ENCODE measurements around the gene SAE1. TPM values are rescaled to one million over a fixed set of nuclear protein-coding genes. Genes with fewer than 3 reads are reported as not detected.

SAE1 gene
- total and polyA plus RNA-seq, 2 donors (not counting 1 experiment from before 2014, with no cell fraction given), result 26.5 to 45.1 TPM

DNA sequence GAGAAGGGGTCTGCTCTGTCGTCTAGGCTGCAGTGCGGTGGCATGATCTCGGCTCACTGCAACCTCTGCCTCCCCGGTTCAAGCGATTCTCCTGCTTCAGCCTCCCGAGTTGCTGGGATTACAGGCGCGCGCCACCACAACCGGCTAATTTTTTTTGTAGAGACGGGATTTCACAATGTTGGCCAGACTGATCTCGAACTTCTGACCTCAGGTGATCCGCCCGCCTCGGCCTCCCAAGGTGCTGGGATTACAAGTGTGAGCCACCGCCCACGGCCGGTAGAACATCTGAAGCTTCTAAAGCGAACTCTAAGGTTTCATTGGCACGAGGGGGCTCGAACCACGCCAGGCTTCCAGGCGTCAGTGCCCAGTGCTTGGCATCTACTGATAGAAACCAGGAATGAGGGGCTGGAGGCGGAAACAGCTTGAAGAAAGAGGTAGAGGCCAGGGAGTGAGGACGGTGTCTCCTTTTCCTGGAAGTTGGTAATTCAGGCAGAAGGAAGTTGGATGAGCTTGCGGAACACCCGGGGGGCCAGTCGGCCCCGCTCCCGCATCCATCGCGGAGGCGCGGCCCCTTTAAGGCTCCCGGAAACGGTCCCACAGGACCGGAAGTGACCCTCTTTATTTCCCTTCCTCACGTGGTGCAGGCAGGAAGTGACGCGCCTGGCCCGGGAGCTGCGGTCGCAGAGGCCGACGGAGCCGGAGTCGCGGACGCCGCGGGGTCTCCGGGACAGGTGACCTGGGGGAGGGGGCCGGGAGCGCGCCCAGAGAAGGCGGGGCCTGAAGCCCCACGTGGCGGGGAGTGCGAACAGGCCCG, 125.5 kb downstream of the SAE1 start, which contains the start of gene CCDC9:
Gene CCDC9, plus strand, starts transcription at position 647 of the 814 bp plus-strand sequence. CDS start 1,876 bp downstream, outside the sequence.
- CTCF ChIA-PET, result interaction anchor here (0.6 to 5.5 kb wide), 8 partner anchors 10 to 340 kb away, joined by 3 to 66 read pairs (median 6); partner anchors contain the start of genes DHX34 and INAFM1
- TF ChIP-seq EZH2 (IDR thresholded peaks at IDR 0.05; ENCODE audit: borderline replicate concordance, insufficient read depth, low read depth, low read length, poor library complexity, severe bottlenecking), result no peak
- TF ChIP-seq, protein P1, sequence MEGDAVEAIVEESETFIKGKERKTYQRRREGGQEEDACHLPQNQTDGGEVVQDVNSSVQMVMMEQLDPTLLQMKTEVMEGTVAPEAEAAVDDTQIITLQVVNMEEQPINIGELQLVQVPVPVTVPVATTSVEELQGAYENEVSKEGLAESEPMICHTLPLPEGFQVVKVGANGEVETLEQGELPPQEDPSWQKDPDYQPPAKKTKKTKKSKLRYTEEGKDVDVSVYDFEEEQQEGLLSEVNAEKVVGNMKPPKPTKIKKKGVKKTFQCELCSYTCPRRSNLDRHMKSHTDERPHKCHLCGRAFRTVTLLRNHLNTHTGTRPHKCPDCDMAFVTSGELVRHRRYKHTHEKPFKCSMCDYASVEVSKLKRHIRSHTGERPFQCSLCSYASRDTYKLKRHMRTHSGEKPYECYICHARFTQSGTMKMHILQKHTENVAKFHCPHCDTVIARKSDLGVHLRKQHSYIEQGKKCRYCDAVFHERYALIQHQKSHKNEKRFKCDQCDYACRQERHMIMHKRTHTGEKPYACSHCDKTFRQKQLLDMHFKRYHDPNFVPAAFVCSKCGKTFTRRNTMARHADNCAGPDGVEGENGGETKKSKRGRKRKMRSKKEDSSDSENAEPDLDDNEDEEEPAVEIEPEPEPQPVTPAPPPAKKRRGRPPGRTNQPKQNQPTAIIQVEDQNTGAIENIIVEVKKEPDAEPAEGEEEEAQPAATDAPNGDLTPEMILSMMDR (IDR thresholded peaks at IDR 0.05), result no peak
- Mint-ChIP-seq H3K4me1 (peaks cover 39% of the 10 kb centered on the region), H3K4me3 (peak within 1 kb of the TSS; percentile 92), H3K27ac (peak within 1 kb of the TSS; percentile 95), H3K9me3 (ENCODE audit: insufficient read depth) (no peaks in the 10 kb centered on the region), H3K27me3 (no peaks in the 10 kb centered on the region)
- Histone ChIP-seq H3K9ac (ENCODE audit: low read length) (peak within 1 kb of the TSS; percentile 78), H3K4me1 (ENCODE audit: control insufficient read depth in 2 of 2, insufficient read depth in 2 of 2, low read length in 2 of 2) (peaks cover 14 to 19% of the 10 kb centered on the region in 2 donors), H2AFZ (ENCODE audit: insufficient read depth, low read depth, low read length, poor library complexity, severe bottlenecking) (peak within 1 kb of the TSS; percentile 99), H3K4me3 (ENCODE audit: control extremely low read depth in 1 of 5, extremely low read depth in 1 of 5, insufficient read depth in 1 of 5, low read depth in 2 of 5, low read length in 4 of 5) (peak within 1 kb of the TSS; percentile 43 to 71 (median 63)), H4K20me1 (ENCODE audit: control insufficient read depth, insufficient read depth, low read length, poor library complexity, severe bottlenecking) (peaks cover 42% of the 10 kb centered on the region), H3K27ac (ENCODE audit: low read length in 2 of 2) (peak within 1 kb of the TSS; percentile 73 to 94), H3K9me3 (ENCODE audit: control extremely low read depth in 1 of 3, control insufficient read depth in 2 of 3, insufficient read depth in 1 of 3, low read length in 2 of 3) (peaks cover 0 to 9% (median 0%) of the 10 kb centered on the region in 3 donors), H3K4me2 (replicated peaks; ENCODE audit: low read depth, low read length, poor library complexity, severe bottlenecking) (peak within 1 kb of the TSS; percentile 95), H3K79me2 (ENCODE audit: control insufficient read depth, insufficient read depth, low read length) (peaks cover 25% of the 10 kb centered on the region), H3K36me3 (replicated peaks in 1 of 2; ENCODE audit: control extremely low read depth in 1 of 2, control insufficient read depth in 1 of 2, extremely low read depth in 1 of 2, insufficient read depth in 2 of 2, low read length in 1 of 2) (peaks cover 1 to 25% of the 10 kb centered on the region in 2 experiments), H3K27me3 (replicated peaks in 1 of 4; ENCODE audit: control extremely low read depth in 1 of 4, control insufficient read depth in 3 of 4, insufficient read depth in 4 of 4, low read length in 3 of 4) (no peaks in the 10 kb centered on the region)
- ATAC-seq (ENCODE audit: low read depth), result no peak
- DNase-seq, result peak; percentile 97
- POLR2A ChIA-PET, result interaction anchor here (0.6 to 2.6 kb wide), 15 partner anchors 9 to 1077 kb away, joined by 3 to 74 read pairs (median 6); partner anchors contain the start of genes ARHGAP35, DHX34, INAFM1 and ZC3H4
- WGBS (ENCODE audit: insufficient coverage), result 24% methylated on average over 60 of the region's 60 CpGs
- intact Hi-C loops (cut with micrococcal nuclease), result loop anchor here (1.0 to 10.0 kb wide), 5 partner anchors 12 to 391 kb away; partner anchors contain the start of genes ARHGAP35, DHX34 and ZC3H4
